ENCODE results near the gene FAM181A.

FAM181A gene

GRCh38 chr14:93930296-93930988 lies 3.3 kb downstream of the FAM181A start:
- DNase-seq: no peak

- DNase-seq: no peak
Measured at GRCh38 chr14:93930989-93931307, 3.8 kb downstream of the FAM181A start.

- no peak for DNase-seq
Measured at GRCh38 chr14:93932642-93933041, 5.5 kb downstream of the FAM181A start.

- no peak for DNase-seq
Measured at GRCh38 chr14:93935213-93935612, 8.1 kb downstream of the FAM181A start.

- DNase-seq: no peak
Measured at GRCh38 chr14:93936245-93936644, 9.1 kb downstream of the FAM181A start.

GRCh38 chr14:93936926-93937325 lies 9.8 kb downstream of the FAM181A start:
- no peak for DNase-seq

GRCh38 chr14:93937519-93937918 lies 10.4 kb downstream of the FAM181A start:
- no peak for DNase-seq

- DNase-seq: no peak
Measured at GRCh38 chr14:93938751-93939303, 11.7 kb downstream of the FAM181A start.

GRCh38 chr14:93939304-93940229 lies 12.4 kb downstream of the FAM181A start:
- DNase-seq: peak; percentile 88 to 90

GRCh38 chr14:93940437-93940836 lies 13.3 kb downstream of the FAM181A start:
- DNase-seq: no peak

- no peak for DNase-seq
Measured at GRCh38 chr14:93941293-93941910, 14.3 kb downstream of the FAM181A start.

GRCh38 chr14:93943052-93943451 lies 15.9 kb downstream of the FAM181A start:
- DNase-seq: no peak

- DNase-seq: no peak
Measured at GRCh38 chr14:93943930-93944329, 16.8 kb downstream of the FAM181A start.

GRCh38 chr14:93944348-93945069 lies 17.4 kb downstream of the FAM181A start:
- DNase-seq: no peak

GRCh38 chr14:93945070-93945399 lies 17.9 kb downstream of the FAM181A start:
- no peak for DNase-seq

GRCh38 chr14:93946104-93946503 lies 19.0 kb downstream of the FAM181A start:
- DNase-seq: no peak

- DNase-seq: no peak
Measured at GRCh38 chr14:93946541-93947090, 19.5 kb downstream of the FAM181A start.

GRCh38 chr14:93947282-93947681 lies 20.1 kb downstream of the FAM181A start:
- no peak for DNase-seq

GRCh38 chr14:93949511-93950075 lies 22.4 kb downstream of the FAM181A start:
- no peak for DNase-seq

- DNase-seq: no peak
Measured at GRCh38 chr14:93950948-93951634, 23.9 kb downstream of the FAM181A start.

Data from CD4-positive, alpha-beta T cell treated with Interleukin-4 for 1 hour (primary cell).